Inferior parietal cortex (tissue), 1 donor: ENCODE measurements around the gene PMP22.

Experiments used
- DNase-seq: peaks from one replicate; pipeline ENCODE4 v3.0.0-alpha.2; 2016; ENCODE audit errors: extremely low spot score

The PMP22 gene

DNA sequence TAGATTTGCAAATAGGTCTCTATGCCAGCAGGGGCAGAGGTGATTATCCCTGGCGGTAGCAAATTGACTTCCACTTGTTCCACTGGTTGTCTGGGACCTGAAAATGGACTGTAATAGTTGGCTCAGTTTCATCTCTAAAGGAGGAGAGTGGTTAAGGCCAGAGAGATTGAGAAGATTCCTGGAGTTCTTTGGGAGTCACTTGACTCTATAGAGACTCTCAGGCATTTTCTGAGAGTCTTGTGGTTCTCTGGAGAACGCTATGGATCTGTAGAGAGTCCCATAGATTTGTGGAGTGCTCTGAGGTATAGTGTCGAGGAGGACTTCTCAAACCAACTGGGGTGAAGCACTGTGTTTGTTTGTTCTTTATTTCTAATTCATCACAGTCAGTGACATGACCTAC lies 8.9 kb upstream of the PMP22 start:
- no peak for DNase-seq

DNA sequence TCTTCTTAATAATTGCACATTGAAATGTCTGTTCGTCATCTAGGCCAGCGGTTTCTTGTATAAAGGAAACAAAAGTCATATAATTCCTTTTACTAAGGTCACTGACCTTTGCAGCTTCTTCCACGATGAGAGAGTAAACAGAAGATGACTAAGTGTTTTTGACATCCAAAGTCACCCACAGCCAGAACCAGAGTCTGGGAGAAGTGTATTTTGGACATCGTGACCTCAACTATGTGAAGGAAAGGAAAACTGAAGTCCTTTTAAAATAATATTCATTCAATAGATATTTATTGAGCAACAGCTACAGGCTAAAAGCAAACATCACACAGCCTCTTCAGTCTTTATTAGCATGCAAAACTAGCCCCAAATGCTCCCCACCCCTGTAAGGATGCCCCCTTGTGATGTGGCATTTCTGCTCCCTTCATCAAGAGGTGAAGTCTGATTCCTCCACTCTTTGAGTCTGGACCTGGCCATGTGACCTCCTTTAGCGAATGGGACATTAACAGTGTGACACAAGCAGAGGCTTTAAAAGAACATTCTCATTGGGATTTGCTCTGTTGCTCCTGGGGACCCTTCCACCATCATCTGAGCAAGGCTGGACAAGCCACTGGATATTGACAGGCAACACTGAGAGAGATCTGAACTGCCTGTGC lies 8.1 kb upstream of the PMP22 start:
- no peak for DNase-seq

DNA sequence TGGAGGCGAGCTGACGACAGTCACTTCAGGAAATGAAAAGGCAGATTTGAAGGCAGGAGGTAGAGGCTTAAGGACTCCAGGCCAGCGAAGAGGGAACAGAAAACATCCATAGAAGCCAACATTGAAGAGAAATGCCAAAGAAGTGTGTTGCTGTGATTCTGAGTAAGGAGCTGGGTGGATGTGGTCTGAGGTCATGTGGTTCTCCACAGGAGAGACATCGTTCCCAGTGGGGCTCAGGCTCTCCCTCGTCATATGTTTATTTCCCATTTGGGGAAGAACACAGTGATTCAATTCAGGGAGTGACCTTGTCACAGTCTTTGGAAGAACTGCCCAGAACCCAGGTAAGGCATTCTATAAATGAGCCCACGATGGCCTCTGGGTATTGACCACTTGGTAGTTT lies 6.6 kb upstream of the PMP22 start:
- DNase-seq = no peak

DNA sequence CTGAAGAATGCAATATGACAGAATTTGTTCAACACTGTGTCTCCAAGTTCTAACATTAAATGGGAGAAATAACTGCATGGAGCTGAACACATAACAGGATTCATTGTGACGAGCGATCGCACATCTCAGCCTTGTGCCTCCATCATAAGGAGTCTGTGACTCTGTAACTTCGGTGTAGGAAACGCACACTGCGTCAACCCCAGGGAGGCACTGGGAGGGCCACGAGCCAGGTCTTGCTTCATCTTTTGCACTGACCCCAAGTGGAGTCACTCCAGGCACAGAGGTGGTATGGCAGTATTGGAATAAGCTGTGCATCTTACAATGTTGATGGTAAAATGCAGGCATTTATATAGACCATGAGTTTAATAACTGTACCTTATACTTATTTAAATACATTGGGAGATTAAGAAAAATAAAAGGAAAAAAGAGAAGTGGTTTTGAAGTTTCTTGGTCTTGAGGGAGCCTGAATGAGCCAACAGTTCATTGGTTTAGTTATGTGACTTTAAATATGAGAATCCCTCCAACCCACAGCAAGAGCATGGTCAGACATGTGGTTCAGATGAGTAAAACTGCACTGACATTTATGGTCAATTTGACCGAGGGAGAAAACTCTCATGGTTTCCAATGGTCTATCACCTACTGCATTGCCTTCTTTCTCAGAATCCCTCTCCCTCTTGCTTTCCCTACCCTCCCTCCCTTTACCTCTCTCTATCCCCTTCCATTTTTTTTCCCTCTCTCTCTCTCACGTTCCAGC lies 5.7 kb upstream of the PMP22 start:
- DNase-seq = no peak

DNA sequence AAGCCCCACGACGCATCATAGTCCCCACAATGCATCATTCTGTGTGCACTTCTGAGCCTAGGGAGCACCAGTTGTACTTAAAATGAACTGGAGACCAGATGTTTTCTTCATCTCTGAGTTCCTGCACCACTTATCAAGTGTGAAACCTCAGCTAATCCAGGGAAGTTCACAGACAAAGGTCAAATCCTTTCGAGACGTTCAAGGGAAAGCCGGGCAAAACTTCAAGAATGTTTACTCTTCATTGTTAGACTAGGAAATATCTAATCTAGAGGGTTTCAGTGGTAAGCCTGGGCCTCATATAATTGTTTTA lies 4.6 kb upstream of the PMP22 start:
- DNase-seq = no peak

DNA sequence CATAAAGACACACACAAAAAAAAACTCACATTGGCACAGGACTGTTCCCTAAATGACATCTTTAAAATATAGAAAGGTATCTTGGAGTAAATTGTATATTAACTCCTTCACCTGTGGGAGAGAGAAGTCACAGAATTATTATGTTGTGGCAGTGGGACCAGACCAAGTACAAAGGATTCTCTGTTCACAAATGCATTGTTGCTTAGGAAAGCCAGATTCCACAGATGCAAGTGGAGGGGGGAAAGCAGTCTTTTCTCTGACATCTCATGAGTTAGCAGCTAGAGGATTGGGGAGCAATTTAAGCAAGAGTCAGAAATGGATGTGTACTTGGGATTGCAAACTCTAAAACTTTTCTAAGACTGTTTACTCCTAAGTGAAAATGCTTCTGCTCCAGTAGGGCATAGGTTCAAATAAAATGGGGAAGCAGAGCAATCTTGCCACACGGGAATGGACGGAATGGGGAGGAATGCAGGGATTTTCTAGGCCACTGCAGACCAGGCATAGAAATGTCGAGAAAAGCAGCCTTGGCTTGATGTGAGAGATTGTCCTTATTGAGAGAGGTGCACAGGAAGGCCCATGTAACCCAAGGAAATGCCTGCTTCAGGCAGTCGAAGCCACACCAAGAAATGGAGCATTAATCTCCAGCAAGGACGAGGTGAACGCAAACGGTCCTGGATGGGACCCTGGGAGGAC lies 4.1 kb upstream of the PMP22 start:
- no peak for DNase-seq

DNA sequence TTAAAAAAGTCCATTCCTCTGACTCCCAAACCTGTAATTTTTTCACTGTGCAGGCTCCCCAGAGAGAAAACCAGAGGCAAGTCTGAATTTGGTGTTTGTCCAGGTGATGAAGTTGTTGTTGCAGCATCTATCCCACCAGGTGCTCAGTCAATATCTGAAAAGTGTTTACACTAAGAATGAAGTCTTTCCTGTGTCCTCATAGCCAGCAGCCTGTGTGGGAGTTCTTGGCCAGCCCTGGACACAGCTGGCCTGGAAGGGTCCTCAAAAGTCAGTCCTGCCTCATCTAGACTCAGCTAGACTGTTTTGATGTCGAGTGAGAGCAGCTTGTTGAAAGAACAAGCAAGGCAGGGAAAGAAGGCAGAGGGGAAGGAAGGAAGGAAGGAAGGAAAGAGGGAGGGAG lies 3.3 kb upstream of the PMP22 start:
- no peak for DNase-seq

DNA sequence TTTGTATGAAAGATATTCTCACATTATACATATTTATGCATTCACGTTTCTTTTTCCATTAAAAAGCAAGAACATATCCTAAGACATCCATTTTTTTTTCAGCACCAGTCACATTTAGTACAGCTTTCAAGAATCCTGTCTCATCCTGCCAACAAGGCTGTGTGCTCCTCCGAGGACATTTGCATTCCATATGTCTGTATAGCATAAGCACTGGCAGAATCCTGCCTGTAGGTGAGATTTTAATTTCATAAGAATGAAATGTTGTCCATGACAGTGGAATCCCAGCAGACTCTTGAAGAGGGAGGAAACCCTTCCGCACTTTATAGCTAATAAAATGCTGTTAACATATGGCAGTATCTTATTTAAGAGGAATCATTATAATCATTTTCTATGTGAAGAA lies 2.9 kb upstream of the PMP22 start:
- no peak for DNase-seq

DNA sequence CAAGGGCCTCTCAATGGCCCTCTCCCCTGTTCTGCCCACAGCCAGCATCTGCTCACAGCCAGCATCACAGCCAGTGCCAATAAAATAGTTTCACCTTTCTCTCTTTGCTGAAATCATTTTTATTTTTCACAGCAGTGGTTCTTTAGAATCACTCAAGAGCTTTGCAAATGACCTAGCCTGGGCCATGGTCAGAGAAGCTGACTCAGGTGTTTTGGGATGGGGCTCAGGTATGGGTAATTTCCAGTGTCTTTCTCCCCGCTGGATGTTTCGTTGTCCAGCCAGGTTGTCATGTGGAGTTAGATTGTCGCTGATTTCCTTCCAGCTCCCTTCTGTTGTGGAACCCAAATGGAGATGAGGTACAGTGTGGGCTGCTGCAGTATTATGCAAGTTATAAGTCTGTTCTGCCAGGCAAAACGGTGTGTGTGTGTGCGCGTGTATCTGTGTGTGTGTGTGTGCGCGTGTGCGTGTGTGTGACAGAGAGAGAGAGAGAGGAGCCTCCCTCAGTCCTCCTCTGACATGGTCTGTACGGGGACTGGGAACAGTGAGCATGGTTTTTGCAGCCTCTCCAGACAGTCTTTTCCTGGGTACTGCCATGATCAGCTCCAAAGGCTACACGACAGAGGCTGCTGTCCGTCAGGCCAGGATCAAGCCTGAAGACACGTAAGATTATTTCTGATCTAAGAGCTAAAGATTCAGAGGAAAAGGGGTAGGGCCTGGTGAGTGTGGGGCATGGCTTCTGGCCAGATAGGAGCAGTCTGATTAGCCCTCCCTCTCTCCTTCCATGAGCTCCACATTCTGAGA lies 1.4 kb upstream of the PMP22 start:
- DNase-seq = no peak

DNA sequence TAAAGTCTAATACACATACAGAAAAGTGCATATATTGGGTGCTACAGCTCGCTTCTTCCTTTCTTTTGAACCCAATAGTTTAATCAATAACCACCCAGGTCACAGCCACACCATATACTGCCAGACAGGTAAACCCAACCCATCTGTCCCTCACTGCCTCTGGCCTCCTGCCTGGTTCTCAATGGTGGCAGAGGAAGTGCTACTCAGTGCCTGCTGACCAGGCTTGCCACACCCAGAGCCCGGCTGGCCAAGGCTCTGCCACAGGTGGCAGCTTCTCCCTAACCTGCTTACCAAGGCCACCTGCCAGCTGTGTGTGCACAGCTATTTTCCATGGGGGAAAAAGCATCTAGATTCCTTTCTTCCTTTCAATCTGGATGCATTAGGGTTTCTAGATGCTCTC lies 584 bp downstream of the PMP22 start:
- DNase-seq = no peak

DNA sequence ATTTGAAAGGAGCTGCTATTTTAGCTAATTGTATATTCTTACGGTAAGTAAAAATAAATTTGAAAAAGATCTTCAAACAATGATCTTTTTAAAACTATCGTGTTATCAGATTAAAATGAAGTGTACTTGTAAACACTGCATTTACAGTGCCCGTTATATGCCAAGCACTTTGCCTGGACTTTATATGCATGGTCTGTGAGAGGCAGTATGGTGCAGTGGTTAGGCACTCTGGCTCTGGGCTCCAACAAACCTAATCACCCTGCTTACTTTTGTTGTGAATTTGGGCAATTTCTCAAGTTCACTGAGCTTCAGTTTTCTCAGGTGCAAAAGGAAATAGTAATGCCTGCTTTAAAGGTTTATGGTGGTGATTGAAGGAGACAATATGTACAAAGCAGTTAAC lies 1.4 kb downstream of the PMP22 start:
- DNase-seq = no peak

DNA sequence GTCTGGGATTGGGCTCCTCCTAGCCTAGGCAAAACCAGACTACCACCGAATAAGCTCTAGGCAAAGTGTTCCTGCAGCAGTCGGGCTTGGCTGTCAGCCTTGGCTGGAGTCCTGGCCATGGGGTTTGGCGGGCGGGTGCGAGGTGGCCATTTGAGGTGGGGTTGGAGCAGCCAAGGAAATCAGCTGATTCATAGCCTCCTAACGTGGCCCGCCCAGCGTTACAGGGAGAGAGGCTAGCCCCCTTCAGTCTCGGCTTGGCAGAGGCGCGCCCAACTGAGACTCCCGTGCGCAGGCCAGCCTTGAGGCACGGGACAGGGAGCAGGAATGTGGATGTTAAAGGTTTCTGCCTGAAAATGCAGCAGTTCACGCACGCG lies 1.9 kb downstream of the PMP22 start:
- no peak for DNase-seq

DNA sequence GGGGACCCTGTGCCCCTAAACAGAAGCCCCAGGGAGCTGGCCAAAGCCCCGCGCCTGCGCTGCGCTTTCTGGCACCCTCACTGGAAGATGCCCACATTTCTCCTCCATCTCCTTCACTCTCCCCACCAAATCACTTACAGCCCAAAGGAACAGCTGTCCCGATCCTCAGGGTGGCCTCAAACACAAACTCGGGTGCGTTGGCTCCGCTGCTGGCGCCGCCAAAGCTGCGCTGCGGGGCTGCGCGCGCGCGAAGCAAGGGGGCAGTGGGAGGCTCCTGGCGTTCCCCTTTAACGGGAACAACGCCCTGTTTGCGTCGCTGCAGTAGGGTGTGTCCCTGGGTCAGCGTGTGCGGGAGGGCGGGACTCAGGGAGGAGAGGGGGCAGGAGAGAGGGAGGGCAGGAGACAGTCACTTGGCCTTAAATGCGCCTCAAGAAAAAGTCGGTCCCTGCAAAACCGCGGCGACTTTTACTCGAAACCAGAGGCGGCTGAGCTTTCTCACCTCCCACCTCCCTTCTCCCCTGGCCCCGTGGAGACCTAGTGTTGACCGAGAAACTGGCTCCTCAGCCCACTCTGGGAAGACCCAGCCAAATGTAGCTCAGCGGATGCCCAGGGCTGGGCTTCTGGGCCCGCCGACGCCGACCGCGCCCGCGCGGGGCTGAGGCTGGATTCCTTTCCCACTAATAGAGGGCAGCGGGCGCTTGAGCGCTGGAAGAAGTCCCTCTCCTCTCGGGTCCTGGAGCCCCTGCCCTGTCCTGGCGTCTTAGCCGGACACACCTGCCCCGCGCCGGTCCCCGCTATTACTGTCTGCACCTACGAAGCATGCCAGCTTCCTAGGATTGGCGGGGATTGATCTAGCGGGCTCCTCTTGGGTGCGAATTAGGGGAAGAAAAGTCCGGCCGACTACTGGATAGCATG lies 2.6 kb downstream of the PMP22 start:
- DNase-seq = peak; percentile 73

DNA sequence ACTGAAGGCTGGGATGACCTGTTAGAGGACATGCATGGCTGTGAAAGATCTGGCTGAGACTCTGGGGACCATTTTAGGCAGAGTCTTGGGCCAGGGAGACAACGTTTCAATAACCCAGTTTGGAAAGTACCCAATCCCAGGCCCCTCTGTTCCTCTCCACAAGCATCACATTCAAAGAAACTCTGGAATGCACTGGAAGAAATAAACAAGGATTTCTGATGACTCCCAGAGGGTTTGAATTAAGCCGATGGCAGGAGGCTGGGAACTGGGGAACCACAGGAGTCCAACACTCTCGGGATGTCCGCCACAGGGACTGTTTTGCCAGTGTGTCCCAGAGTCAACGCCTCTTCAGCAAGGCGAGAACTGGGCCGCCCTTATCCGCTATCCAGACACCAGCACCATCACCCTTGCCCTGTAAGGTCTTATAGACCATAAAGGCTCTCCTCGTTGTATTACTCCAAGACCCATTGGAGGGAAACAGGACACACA lies 3.3 kb downstream of the PMP22 start:
- peak; percentile 57 for DNase-seq

DNA sequence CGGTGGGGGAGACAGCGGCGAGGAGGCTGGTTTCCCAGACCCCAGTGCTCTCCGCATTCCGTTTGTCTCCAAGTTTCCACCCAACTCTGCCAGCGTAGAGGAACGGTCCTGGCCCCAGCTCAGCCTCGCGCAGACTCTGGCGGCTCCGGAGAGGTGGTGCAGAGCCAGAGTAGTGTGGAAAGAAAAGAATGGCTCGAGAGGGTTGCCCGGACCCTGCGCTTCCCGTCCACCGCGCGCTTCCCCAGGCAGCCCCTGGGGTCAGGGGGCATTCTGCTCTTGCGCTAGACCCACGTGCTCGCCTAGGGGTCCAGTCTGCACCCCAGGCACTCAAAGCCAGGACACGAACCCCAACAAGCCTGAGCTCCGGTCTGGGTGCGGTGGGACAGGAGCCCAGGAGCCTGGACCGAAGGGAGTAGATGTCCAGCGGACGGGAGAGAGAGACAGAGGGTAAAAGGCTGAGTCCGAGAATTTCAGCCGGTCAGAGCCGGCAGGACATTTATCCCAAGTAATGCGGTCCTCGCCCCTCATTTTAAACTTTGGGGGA lies 3.8 kb downstream of the PMP22 start:
- DNase-seq = no peak

DNA sequence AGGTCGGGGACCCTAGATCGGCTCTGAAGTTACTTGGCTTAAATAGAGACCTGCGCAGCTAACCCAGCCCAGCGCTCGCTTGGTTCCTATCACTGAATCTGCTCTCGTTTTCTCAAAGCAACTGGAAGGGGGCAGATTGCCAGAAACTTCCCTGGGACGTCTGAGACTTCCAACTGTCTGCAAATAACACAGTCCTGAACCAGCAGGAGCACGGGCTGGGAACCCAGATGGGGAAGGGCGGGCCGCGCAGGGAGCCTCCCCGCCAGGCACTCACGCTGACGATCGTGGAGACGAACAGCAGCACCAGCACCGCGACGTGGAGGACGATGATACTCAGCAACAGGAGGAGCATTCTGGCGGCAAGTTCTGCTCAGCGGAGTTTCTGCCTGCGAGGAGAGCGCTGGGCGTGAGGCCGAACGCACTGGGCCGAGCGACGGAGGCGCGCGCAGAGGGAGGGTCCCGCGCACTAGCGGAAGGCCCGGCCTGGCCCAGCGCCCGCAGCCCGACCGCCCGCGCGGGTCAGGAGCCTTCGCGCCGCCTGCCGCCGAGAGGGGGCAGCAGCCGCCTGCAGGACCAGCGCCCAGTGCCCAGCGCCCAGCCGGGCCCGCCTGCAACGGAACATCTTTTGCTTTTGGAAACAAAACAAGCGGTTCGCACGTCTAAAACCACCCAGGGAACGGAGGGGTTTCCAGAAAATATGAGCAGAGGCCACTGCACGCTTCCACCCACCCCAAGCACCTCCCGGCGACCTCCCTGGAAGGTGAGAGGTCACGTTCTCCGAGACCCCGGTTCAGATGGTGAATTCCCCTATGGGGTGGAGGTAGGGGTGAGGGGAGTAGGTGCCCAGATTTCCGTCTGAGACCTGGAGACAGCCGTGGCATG lies 4.5 kb downstream of the PMP22 start:
- peak; percentile 76 for DNase-seq

DNA sequence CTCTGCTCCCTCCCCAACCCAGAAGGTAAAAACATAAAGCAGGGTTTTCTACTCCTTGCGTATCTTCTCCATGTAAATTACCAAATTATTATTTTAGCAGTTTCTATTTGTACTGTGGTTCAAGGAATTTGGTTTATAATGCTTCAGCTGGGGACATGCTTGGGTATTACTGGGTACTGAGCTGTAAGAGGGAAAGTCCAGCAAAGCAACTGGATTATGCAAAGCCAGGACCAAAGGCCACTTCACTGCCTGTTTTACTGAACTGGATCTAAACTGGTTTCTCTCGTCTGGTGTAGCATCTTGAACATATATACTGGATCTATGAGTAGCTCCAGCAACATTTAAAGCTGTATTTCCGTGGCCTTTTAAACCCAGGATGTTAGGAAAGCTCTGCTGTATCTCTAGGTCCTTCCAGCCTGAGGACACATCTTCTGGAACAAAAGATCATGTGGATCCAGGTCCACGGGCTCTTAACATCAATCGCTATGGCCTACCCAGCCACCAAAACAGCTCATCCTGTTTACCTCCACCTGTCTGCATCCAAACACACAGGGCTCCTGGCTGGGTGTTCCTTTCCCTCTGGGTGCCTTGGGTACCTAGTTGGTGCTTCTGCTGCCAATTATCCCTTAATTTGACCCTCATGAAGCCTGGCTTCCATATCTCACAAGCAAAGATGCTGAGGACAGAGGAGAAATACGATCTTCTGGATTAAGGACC lies 7.2 kb downstream of the PMP22 start:
- no peak for DNase-seq

DNA sequence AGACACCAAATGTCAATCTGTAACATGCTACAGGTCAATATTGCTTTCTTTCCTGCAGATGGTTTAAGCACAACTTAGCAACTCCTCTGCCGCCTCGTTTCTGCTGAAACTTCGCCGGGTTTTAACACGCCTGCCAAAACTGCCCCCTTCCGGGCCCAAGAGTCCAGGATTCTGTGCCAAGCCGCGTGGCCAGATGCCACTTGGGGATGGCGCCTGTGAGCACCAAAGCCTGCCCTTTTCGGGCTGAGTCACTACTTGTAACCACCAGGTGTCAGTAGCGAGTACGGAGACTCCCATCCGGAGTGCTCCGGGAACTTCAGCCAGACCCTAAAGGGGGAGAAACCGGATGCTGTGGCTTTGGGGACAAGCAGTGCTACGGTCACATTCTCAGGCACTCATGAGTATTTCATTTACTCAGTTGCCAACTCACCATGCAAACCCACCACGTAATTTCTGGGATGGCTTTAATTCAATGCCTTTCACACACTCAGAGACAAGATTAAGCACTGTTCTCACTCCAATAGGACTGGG lies 7.8 kb downstream of the PMP22 start:
- peak; percentile 96 for DNase-seq

DNA sequence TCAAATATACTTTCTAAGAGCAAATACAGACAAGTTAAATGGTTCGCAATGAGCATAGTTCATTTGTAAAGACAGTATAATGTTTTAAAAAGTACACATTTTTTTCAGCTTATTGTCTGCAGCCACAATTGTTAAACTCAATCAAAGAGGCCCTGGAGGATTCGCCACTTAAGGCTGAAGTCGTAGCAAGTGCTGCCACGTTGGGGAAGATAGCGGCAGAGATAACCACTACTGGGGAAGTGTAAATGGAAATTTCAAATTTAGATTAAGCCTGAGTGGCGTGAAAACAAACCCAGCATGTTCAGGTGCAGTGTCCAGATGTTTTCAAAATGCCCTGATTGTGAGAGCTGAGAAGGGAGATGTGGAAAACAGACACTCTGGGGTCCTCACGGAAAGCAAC lies 8.4 kb downstream of the PMP22 start:
- no peak for DNase-seq
